Embryonic facial prominence (tissue), 1 donor: ENCODE measurements around the gene ITPK1.

Experiments used
- DNase-seq: peaks from one replicate; pipeline ENCODE4 v3.0.0-alpha.2; 2016; ENCODE audit errors: extremely low spot score

ITPK1 gene

DNA sequence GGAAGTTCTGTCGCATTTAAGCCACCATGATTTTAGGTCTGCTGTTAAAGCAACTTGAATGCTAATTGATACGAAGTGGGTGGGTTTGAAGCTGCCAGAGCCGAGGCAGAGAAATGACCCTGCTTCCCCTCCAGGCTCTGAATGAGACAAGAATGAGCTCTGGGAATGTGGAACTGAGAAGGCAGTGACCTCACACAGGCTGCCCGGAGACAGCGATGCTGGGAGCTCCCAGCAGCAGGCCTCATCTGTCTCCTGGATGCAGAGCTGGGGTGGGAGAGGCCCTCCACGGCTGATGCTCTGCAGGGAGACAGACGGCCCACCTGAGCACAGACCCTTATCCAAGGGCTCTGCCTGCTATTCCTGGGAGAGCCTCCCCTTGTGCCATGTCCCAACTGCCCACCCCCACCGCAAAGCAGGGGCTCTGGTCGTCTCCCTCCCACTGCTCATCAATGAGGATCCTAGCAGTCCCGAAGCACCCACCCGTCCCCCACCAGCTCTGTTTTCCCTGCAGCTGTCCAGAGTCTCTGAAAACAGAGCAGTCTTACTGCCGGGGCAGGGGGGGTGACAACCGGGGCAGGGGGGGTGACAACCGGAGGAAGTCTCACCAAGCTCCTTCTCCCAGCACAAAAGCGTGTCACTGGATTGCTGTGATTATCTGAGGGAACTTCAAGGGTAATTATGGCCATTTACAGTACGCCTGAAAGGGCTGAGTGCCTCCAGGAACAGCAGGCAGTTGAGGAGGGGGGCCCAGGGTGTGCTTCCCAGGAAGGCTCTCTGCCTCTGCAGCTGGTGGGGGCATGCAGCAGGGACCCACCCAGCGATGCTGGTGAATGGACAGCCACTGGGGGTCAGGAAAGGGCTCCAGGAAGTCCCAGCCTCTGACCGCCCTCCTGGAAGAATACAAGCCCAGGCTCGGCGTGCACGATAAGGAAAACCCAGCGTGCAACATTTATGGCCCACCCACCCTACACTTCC is 125.0 kb downstream of the ITPK1 start:
- DNase-seq: no peak

DNA sequence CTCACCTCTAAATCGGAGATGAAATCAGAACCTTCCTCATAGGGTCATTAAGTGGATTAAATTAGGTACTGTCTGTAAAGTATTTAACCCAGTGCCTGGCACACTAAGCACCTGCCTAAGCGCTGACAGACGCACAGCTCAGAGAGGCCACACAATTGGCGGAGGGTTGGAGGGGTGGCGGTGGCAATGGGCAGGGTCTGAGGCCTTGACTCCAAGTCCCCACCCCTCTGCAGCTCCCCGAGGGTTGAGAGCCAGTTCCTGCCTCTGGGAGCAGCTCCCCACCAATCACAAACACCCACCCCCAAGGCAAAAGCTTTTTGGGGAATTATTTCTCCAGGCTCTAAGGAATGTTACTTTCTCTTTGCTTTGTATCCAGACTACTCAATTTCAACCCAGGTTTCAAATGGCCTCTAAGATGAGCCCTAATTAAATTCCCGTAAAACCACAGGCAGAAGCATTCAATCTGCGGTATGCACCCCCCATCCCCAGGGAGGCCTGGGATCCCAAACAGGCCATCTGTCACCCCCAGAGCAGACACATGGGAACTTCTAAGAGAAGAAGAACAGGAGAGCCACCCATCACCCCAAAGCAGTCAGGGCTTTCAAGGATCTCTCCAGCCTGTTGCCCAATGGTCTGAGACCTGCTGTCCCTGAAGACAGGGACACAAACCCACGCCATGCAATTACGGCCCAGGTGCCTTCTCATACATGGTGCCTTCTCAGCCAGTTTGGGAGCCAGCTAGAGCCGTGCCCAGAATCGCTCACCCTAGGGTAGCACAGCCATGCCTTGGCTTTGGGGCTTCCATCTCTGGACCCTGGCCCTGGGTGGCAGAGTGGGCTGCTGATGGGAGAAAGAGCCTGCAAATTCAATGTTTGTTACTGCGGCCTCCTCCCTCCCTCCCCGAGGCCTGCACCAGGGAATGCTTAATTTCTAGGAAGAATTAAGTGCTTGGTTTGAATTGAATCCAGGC is 126.7 kb downstream of the ITPK1 start:
- DNase-seq: no peak

DNA sequence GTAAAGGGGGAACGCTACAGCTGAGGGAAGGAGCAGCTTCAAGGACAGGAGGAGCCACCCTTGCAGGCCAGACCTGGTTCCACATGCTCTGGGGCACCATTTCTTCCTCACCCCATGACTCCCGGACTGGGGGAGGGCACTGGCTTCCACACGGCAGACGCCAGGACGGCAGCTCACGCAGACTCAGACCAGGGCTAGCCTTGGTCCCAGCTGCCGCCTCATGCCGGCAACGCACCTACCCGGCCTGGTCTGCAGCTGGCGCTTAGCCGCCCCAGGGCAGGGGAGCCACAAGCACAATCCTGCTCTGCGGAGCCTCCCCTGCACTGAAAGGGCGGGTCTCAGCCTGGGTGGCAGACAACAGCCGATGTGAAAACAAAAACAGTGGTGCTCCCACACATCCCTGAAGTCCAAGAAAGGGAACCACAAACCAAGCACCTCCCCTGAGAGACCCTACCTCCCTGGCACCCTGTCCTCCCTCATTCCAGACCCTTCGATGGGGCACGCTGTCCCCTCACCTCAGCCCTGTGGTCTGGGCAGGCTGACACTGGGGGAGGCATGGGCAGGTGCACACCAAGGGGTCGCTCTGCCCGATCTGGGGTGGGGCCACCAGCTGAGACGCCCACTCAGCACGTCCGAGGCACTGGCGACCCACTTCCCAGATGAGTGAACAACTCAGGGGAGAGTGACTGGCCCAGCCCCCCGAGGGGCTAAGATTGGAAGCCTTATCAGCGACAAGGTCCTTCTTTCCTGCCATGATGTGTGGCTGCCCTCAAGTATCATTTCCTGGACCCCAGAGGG is 127.8 kb downstream of the ITPK1 start:
- DNase-seq: no peak

DNA sequence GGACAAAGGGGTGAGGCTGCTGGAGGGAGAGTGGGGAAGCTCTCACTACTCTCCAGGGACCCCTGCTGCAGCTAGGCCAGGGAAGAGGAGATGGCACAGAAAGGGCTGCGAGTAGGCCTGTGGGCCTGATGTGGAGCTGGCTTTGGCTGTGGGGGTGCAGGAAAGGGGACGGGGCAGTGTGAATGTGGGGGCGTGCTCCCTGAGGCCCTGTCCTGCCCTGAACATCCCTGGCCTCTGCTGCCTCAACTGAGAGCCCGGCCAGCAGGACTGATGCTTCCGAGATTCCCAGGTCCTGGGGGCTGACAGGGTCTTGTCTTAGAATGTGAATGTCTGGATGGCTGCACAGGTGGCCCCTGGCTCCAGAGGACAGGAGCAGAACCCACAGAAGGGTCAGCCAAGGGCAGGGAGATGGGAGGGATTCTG is 128.6 kb downstream of the ITPK1 start:
- no peak for DNase-seq

DNA sequence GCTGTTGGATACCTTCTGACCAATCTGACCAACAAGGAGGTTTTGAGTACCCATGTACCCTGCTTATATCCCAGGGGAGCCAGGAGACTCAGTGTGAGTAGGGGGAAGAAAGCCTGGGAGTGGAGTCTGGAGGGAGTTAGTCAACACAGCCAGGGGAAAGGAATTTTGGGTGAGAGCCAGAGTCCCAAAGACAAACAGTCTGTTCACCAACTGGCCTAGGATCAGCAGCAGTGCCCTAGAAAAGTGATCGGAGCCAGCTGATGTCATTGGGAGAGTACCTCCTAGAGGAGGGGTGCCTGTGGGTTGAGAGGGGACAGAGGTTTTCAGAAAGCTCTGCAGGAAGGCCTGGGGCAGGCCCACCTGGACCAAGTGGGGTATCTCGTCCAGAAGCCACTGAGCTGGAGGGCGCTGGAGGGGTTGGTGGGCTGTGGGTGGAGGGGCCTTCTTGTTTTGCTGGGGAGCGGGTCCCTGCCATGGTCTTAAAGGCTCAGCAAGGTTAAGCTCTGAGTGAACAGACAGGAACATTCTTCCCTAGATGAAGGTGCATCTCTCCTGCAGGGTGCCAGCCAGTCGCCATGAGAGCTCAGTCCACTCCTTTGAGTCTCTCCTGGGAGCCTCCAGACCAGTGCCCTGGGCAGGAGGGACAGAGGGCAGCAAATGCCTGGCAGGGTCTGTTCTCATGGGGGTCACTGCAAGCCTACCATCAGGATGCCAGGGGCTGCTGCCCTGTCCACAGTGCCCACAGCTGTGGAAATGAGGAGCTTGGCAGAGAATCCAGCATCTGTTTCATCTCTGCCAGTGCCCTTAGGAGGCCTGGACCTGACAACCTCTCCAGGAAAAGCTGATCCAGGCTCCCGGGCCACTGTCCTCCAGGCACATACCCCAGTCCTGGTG is 129.2 kb downstream of the ITPK1 start:
- DNase-seq: no peak

DNA sequence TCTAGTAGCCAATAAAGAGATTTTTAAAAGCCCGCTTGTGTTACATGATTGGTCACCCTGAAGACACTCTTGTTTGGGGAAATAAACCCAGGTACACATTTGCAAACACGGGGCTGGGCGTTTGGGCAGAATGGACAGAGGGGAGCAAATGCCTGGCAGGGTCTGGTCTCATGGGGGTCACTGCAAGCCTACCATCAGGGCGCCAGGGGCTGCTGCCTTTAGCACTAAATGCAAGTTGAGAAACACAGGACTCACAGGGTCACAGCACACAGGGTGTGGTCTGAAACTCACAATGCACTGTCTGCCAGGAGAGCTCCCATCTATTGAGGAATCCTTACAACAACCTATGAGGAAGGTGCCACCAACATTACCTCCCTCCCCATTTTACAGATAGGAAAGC is 130.2 kb downstream of the ITPK1 start:
- no peak for DNase-seq

DNA sequence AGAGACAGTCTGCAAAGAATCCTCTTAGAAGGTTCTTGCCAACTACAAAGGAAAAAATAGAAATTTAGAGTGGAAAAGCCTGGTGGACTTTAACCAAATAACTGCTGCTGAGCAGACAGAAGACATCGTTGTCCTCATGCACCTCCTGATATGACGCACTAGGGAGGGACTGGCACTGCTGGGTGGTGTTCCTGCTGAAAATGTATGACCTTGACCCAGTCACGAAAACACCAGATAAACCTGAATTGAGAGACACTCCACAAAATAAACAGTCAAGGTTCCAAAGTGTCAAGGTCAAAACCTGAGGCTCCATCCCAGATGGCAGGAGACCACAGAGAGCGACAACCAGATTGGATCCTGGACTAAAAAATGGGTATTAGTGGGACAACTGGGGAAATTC is 130.8 kb downstream of the ITPK1 start:
- no peak for DNase-seq

DNA sequence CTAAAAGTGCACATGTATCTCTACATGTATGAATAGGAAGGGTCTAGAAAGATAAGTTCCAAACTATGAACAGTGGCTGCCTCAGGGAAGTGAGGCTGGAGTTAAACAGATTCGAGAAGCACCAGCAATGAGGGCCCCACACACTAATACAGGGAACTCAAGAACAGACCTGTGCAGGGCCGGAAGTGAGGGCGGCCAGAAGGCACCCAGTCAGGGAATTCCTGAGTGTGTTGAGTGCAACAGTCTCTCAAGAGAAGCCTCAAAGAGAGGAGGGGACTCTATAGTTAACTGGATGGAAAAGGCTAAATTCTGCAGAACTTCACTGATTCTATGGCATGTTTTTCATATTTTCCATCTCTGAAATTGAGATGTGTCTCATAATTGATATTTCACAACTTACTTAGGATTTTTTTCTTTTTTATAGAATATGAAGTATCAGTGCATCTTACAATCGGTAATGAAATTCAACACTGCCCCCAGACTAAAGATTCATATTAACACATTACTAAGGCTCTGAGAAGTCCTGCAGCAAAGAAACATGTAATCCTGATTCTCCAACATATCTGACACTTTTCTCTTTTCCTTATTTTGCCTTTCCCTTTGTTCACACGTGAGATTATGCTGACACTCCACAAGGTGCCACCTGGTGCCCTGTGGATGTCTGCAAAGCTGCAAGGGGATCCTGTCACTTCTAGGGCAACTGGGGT is 131.5 kb downstream of the ITPK1 start:
- no peak for DNase-seq

DNA sequence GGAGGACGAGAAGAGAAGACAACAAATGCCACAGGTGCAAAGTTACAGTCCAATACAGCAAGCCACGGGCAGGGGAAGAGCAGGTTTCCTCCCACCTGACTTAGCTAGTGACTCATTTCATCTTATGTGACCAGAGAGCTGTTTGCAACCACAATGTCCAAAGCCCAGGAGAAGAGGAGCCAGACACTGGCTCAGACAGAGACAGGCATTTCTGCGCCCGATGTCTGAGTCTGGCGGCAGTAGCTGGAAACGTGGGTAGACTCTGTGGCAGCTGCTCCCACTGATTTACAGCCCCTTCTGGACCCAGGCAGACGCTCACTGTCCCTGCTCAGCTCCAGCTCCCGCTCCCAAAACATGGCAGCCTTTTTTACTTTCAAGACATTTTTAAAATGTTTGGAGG is 132.8 kb downstream of the ITPK1 start:
- no peak for DNase-seq

DNA sequence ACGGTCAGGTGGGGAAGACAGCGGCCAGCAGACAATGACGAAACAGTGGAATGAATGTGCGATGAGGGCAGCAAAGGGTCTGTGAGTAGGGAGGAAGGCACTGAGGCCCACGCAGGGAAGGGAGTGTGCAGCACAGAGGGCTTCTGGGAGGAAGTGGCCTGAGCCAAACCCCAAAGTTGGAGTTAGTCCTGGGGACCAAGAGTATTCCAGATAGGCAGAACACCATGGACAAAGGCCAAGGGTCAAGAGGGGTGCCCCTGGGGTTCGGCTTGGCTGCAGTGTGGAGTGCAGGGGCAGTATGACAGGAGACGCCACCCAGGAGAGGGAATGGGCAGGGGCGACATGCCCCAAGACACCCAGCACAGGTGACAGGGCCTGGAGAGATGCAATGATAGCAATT is 134.0 kb downstream of the ITPK1 start:
- DNase-seq: no peak

DNA sequence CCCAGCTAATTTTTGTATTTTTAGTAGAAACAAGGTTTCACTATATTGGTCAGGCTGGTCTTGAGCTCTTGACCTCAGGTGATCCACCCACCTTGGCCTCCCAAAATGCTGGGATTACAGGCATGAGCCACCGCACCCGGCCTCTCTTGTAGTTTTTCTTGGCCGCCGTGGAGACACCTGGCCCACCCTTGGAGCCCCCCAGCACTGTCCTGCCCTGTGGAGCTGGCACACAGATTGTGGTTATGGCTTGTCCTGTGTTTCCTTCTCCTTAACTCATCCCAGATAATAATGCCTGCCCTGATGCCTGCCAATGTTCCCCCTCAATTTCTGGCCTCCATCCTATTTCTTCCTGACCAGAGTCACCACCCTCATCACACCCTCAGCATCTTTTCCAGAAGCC is 134.9 kb downstream of the ITPK1 start:
- DNase-seq: no peak

DNA sequence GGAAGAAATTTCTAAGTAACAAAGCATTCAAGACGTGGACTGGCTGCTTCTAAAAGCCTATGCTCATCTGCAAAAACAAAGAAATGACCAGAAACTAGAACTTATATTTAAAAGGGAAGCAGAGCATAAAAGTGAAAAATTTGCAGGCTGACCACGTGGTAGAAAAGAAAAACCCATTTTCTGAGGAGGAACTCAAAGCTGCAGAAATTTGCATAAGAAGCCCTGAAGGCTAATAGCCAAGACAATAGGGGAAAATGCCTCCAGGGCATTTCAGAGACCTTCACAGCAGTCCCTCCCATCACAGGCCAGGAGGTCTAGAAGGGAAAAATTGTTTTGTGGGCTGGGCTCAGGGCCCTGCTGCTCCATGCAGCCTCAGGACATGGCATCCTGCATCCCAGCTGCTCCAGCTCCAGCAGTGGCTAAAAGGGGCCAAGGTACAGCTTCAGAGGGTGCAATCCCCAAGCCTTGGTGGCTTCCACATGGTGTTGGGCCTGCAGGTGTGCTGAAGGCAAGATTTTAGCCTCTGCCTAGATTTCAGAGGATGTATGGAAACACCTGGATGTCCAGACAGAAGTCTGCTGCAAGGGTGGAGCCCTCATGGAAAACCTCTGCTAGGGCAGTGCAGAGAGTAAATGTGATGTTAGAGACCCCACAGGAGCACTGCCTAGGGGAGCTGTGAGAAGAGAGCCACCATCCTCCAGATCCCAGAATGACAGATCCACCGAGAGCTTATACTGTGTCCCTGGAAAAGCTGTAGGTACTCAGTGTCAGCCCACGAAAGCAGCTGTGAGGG is 137.3 kb downstream of the ITPK1 start:
- DNase-seq: no peak

DNA sequence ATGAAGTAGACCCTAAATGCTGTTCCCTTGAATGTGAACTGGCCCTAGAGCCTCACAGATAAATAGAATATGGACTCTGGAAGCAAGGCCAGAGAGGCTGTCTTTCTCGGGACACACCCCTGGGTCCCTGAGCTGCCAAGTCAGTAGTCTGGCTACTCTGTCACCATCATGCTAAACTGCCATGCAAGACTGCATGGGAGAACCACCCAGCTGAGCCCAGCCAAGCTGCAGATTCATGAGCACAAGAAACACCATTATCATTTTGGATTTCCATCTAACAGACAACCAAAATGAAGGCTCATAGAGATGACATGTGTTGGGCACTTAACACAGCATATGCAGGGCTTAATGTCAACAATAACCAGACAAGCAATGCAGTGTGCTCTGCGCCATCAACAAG is 139.5 kb downstream of the ITPK1 start:
- DNase-seq: no peak

DNA sequence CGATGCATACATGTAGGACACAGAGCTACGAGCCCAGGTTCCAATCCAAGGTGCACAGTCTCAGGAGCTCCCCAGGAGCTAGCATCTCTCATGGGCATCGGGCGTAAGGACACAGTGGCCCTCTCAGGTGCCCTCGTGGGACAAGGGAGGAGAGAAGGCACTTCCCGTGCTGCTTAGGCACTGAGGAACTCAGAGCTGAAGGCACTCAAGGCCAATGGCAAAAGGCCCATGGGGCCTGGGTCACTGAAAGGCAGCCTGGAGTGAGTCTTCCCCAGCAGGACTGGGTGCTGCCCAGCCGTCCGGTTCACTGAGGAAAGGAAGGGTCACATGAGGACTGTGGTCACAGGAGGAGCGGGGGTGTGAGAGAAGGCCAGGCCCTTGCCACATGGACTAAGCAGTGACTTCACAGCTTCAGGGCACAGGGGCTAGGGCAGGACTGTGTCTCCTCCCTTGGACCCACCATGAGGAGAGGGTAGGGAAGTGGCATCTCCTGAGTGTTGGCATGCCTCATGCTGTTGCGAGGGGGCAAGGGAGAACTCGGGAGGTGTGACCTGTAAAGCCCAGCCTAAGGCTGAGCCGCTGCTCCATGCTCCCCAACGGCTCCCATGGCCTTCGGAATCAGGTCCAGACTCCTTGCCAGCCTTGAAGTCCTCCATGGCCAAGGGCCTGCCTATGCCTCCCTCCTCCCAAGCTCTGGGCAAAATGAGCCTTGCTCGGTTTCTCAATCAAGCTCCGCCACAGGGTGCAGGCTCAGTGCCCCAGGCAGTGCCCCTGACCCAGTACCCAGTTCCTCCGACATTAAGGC is 141.0 kb downstream of the ITPK1 start:
- DNase-seq: no peak

DNA sequence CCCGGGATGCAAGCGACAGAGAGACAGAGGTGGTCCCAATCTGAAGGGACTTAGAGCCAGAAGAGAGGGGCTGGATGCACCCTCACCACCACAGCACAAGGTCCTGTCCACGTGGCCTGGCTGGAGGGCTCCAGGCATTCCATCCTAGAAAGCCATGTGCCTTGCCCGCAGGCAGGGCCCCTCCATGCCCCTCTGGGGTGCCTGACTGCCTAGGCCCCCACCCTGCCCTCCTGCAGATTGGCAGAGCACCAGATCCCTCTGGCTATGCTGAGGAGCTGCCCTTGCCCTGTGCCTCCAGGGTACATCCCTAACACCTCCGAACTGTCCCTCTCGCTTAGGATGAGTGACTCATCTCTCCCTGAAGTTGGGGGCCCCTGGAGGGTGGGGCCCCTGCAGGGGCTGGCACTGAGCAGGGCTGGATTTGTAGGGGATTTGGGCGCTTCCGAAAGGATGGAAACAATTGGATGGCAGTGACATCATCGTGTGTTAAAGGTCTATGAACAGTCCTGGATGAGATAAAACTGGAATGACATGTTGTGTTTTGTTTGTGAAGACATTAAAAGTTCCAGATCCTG is 141.8 kb downstream of the ITPK1 start:
- DNase-seq: no peak

DNA sequence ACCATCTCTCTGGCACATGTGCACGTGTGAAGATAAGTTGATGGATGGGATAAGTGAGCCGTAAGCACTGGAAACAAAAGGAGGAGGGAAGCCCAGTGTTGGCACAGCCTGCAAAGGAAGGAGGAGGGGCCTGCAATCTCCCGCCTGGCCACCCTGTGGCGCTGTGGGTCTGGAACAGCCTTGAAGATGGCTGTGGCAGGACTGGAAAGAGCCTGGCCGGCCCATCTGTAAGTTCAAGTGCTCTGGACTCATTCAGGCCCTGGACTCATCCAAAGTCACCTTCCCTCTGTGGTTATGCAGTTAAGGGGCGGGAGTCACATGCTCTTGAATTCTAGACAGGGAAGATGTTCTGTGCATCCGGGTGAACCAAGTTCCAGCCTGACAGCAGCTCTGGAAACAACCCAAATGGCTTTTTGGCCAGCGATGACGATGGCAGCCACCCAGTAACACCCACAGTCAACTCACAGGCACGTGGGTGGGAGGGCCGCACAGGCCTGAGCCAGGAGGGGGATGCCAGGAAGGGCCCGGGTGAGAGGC is 142.4 kb downstream of the ITPK1 start:
- no peak for DNase-seq

DNA sequence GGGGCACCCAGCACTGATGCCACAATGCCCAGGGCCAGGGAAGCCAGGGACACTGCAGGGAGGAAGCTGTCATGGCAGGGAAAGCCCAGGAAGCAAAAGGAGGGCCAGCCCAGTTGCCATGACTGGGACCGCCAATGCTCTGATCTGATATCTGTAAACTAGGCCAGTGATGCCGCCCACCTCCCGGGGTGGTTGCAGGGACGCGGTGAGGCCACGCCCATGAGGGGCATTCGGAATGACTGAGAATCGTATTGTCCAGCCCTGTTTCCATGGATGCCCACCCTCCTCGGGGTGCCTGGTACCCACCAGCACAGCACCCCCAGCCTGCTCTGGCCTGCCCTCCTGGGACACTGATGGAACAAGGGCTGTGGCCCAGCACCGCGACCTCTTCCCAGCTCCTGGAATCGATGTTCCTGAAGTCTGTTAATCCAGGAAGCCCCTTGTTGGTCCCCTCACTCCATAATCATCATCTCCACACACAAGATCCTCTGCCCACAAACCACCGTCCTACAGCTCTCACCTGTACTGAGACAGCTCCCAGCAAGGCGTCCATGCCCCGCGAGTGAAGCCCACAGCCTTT is 144.0 kb downstream of the ITPK1 start:
- no peak for DNase-seq
